ENCODE measurements around the gene RPP38.

RPP38 gene

DNA sequence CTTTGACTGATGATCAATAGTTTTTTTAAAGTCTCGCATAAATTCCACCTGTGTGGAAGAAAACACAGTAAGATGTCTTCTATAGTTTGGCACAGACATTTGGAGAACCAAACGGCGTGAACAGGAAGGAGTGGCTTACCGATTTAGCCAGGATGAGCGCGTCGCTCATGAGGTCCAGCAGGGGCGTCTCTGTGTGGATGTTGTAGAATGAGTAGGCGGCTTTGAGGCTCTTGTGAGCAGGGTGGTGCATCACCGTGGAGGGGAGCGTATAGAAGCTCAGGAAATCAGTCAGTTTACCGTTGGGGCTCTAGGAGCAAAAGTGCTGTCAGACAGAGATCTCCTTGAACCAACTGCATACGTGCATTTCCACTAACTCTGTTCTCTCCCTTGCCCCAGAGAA lies 15.5 kb downstream of the RPP38 start:
- WGBS, 2 experiments (ENCODE audit: insufficient coverage in 2 of 2), result 93 to 97% methylated on average over 11 to 13 of the region's 13 CpGs
- no peaks in the 10 kb centered on the region for H3K4me1 ChIP-seq (ENCODE audit: control insufficient read depth, insufficient read depth, low read length, poor library complexity, severe bottlenecking)

DNA sequence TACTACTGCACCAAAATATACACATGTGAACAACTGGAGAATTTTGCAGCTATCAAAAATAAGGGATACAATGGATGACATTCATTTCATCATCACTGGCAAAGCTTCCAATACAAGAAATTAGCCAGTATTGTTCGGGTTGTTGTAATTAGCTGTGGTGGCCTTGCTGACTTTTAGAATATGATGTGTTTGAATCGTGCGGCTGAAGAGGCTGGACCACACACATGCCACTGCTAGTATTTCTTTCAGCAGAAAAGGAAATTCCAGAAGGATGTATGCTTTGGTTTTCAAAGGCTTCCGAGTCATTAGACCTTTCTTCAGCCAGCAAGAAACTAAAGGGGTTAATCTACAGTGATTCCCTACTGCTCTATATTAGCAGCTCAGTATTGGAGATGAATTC lies 16.6 kb downstream of the RPP38 start:
- H3K9me3 ChIP-seq (ENCODE audit: control insufficient read depth, low read length), result no peaks in the 10 kb centered on the region
- WGBS, 2 experiments (ENCODE audit: insufficient coverage in 2 of 2), result 100% methylated on average over 1 of the region's 4 CpGs; no CpG with 5 or more reads in 1 of the 2 experiments
- peaks cover 70% of the 10 kb centered on the region for H3K36me3 ChIP-seq (ENCODE audit: control insufficient read depth, insufficient read depth, low read length)
- H3K4me3 ChIP-seq (ENCODE audit: extremely low read depth, insufficient read depth, low read length, poor library complexity, severe bottlenecking), result no peak overlapping the region
- no peaks in the 10 kb centered on the region for H3K4me1 ChIP-seq (ENCODE audit: control insufficient read depth, insufficient read depth, low read length, poor library complexity, severe bottlenecking)
- H3K27ac ChIP-seq (ENCODE audit: low read depth, low read length, severe bottlenecking), result no peak overlapping the region

More for the DNA sequence above, 15.5 kb downstream of the RPP38 start:
- Histone ChIP-seq H3K9me3 (ENCODE audit: control insufficient read depth, low read length) (no peaks in the 10 kb centered on the region), H3K27ac (ENCODE audit: low read depth, low read length, severe bottlenecking) (no peak overlapping the region), H3K36me3 (ENCODE audit: control insufficient read depth, insufficient read depth, low read length) (peaks cover 69% of the 10 kb centered on the region), H3K4me3 (ENCODE audit: extremely low read depth, insufficient read depth, low read length, poor library complexity, severe bottlenecking) (no peak overlapping the region)

GRCh38 chr10:15116225-15116624 lies 19.1 kb downstream of the RPP38 start:
- 92% methylated on average over 5 of the region's 5 CpGs; no CpG with 5 or more reads in 1 of the 2 experiments for WGBS, 2 experiments (ENCODE audit: insufficient coverage in 2 of 2)
- H3K36me3 ChIP-seq (ENCODE audit: control insufficient read depth, insufficient read depth, low read length), result peaks cover 69% of the 10 kb centered on the region

GRCh38 chr10:15118615-15119014 lies 21.5 kb downstream of the RPP38 start:
- Histone ChIP-seq H3K27ac (ENCODE audit: low read depth, low read length, severe bottlenecking) (no peak overlapping the region), H3K9me3 (ENCODE audit: control insufficient read depth, low read length) (no peaks in the 10 kb centered on the region), H3K4me1 (ENCODE audit: control insufficient read depth, insufficient read depth, low read length, poor library complexity, severe bottlenecking) (no peaks in the 10 kb centered on the region), H3K4me3 (ENCODE audit: extremely low read depth, insufficient read depth, low read length, poor library complexity, severe bottlenecking) (no peak overlapping the region), H3K36me3 (ENCODE audit: control insufficient read depth, insufficient read depth, low read length) (peaks cover 58% of the 10 kb centered on the region)
- 86% methylated on average over 1 of the region's 1 CpG; no CpG with 5 or more reads in 1 of the 2 experiments for WGBS, 2 experiments (ENCODE audit: insufficient coverage in 2 of 2)

More at GRCh38 chr10:15116225-15116624, 19.1 kb downstream of the RPP38 start:
- Histone ChIP-seq H3K4me3 (ENCODE audit: extremely low read depth, insufficient read depth, low read length, poor library complexity, severe bottlenecking) (no peak overlapping the region), H3K9me3 (ENCODE audit: control insufficient read depth, low read length) (no peaks in the 10 kb centered on the region), H3K4me1 (ENCODE audit: control insufficient read depth, insufficient read depth, low read length, poor library complexity, severe bottlenecking) (no peaks in the 10 kb centered on the region), H3K27ac (ENCODE audit: low read depth, low read length, severe bottlenecking) (no peak overlapping the region)

- 95 to 98% methylated on average over 4 to 5 of the region's 5 CpGs for WGBS, 2 experiments (ENCODE audit: insufficient coverage in 2 of 2)
- no peaks in the 10 kb centered on the region for H3K9me3 ChIP-seq (ENCODE audit: control insufficient read depth, low read length)
- H3K4me1 ChIP-seq (ENCODE audit: control insufficient read depth, insufficient read depth, low read length, poor library complexity, severe bottlenecking), result no peaks in the 10 kb centered on the region
- no peak overlapping the region for H3K4me3 ChIP-seq (ENCODE audit: extremely low read depth, insufficient read depth, low read length, poor library complexity, severe bottlenecking)
- no peak overlapping the region for H3K27ac ChIP-seq (ENCODE audit: low read depth, low read length, severe bottlenecking)
- H3K36me3 ChIP-seq (ENCODE audit: control insufficient read depth, insufficient read depth, low read length), result peaks cover 61% of the 10 kb centered on the region
Observed at GRCh38 chr10:15120523-15120922, 23.4 kb downstream of the RPP38 start.

DNA sequence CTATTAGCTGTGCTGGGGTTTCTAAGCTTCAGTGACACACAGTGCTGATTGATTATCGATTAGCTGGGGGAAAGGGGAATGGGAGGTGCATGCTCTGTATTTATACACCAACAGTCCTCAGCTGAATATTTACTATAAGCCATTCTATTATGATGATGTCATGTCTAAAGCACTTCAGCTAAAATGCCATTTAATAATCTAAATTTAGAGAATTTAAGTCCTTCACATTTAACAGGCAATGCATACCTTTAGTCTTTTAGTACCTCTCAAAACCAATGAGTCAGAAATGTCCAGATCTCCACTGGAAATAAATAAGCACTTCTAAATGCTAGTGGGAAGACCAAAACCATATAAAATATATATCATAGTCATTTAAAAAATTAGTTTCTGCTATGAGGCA lies 24.6 kb downstream of the RPP38 start:
- Histone ChIP-seq H3K27ac (ENCODE audit: low read depth, low read length, severe bottlenecking) (no peak overlapping the region), H3K9me3 (ENCODE audit: control insufficient read depth, low read length) (no peaks in the 10 kb centered on the region), H3K4me3 (ENCODE audit: extremely low read depth, insufficient read depth, low read length, poor library complexity, severe bottlenecking) (no peak overlapping the region), H3K36me3 (ENCODE audit: control insufficient read depth, insufficient read depth, low read length) (peaks cover 59% of the 10 kb centered on the region), H3K4me1 (ENCODE audit: control insufficient read depth, insufficient read depth, low read length, poor library complexity, severe bottlenecking) (no peaks in the 10 kb centered on the region)
- no CpG with 5 or more reads among the region's 1 CpG for WGBS, 2 experiments (ENCODE audit: insufficient coverage in 2 of 2)

GRCh38 chr10:15122477-15123030 lies 25.4 kb downstream of the RPP38 start:
- 86 to 100% methylated on average over 5 of the region's 9 CpGs for WGBS, 2 experiments (ENCODE audit: insufficient coverage in 2 of 2)
- no peaks in the 10 kb centered on the region for H3K9me3 ChIP-seq (ENCODE audit: control insufficient read depth, low read length)

DNA sequence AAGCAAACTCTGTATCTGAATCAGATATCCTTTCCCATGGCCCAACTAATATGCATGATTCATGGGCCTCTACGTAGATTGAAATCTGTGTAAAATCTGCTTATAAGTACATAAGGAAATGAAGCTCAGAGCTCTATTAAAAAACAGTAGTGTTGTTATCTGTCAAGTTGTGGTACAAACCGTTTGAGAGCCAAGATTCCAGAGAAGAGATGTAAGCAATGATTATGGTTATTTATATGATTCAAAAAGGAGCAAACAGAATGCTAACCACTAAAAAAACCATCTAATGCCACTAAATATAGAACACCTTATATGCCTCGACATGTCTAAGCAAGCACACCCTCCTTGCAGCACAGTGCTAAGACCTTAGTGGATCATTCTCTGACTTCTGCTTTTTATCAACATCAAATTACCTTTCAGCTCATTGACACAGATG lies 26.6 kb downstream of the RPP38 start:
- Histone ChIP-seq H3K27ac (ENCODE audit: low read depth, low read length, severe bottlenecking) (no peak overlapping the region), H3K36me3 (ENCODE audit: control insufficient read depth, insufficient read depth, low read length) (peaks cover 55% of the 10 kb centered on the region), H3K4me1 (ENCODE audit: control insufficient read depth, insufficient read depth, low read length, poor library complexity, severe bottlenecking) (no peaks in the 10 kb centered on the region), H3K9me3 (ENCODE audit: control insufficient read depth, low read length) (no peaks in the 10 kb centered on the region), H3K4me3 (ENCODE audit: extremely low read depth, insufficient read depth, low read length, poor library complexity, severe bottlenecking) (no peak overlapping the region)
- 85 to 94% methylated on average over 1 to 2 of the region's 3 CpGs for WGBS, 2 experiments (ENCODE audit: insufficient coverage in 2 of 2)

More at GRCh38 chr10:15122477-15123030, 25.4 kb downstream of the RPP38 start:
- Histone ChIP-seq H3K27ac (ENCODE audit: low read depth, low read length, severe bottlenecking) (no peak overlapping the region), H3K36me3 (ENCODE audit: control insufficient read depth, insufficient read depth, low read length) (peaks cover 59% of the 10 kb centered on the region), H3K4me1 (ENCODE audit: control insufficient read depth, insufficient read depth, low read length, poor library complexity, severe bottlenecking) (no peaks in the 10 kb centered on the region), H3K4me3 (ENCODE audit: extremely low read depth, insufficient read depth, low read length, poor library complexity, severe bottlenecking) (no peak overlapping the region)

DNA sequence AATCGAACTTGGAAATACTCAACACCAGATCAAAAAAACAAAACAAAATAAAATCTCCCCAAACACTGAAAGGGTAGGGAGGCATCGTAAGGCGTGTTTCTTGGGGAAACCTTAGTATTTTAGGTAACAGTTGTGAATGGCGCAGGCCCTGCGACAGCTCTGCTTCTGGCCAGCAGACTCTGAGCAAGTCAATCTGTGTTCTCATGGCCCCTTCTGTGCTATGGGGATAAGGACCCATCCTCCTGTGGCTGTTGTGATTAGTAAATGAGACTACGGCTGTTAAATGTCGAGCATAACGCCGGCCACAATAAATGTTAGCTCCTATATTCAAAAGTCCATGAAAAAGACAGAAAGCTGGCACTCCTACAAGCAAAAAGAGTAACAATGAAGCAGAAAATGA lies 27.0 kb downstream of the RPP38 start:
- Histone ChIP-seq H3K4me1 (ENCODE audit: control insufficient read depth, insufficient read depth, low read length, poor library complexity, severe bottlenecking) (no peaks in the 10 kb centered on the region), H3K4me3 (ENCODE audit: extremely low read depth, insufficient read depth, low read length, poor library complexity, severe bottlenecking) (no peak overlapping the region), H3K36me3 (ENCODE audit: control insufficient read depth, insufficient read depth, low read length) (peaks cover 52% of the 10 kb centered on the region), H3K27ac (ENCODE audit: low read depth, low read length, severe bottlenecking) (no peak overlapping the region), H3K9me3 (ENCODE audit: control insufficient read depth, low read length) (no peaks in the 10 kb centered on the region)
- WGBS, 2 experiments (ENCODE audit: insufficient coverage in 2 of 2), result 97 to 100% methylated on average over 4 to 6 of the region's 9 CpGs

GRCh38 chr10:15124908-15125307 lies 27.8 kb downstream of the RPP38 start:
- Histone ChIP-seq H3K4me1 (ENCODE audit: control insufficient read depth, insufficient read depth, low read length, poor library complexity, severe bottlenecking) (no peaks in the 10 kb centered on the region), H3K4me3 (ENCODE audit: extremely low read depth, insufficient read depth, low read length, poor library complexity, severe bottlenecking) (no peak overlapping the region), H3K27ac (ENCODE audit: low read depth, low read length, severe bottlenecking) (no peak overlapping the region), H3K36me3 (ENCODE audit: control insufficient read depth, insufficient read depth, low read length) (peaks cover 49% of the 10 kb centered on the region), H3K9me3 (ENCODE audit: control insufficient read depth, low read length) (no peaks in the 10 kb centered on the region)
- 90 to 100% methylated on average over 1 to 2 of the region's 3 CpGs for WGBS, 2 experiments (ENCODE audit: insufficient coverage in 2 of 2)

GRCh38 chr10:15131330-15131729 lies 34.2 kb downstream of the RPP38 start:
- WGBS, 2 experiments (ENCODE audit: insufficient coverage in 2 of 2), result 95 to 100% methylated on average over 1 to 5 of the region's 5 CpGs
- Histone ChIP-seq H3K4me3 (ENCODE audit: extremely low read depth, insufficient read depth, low read length, poor library complexity, severe bottlenecking) (no peak overlapping the region), H3K4me1 (ENCODE audit: control insufficient read depth, insufficient read depth, low read length, poor library complexity, severe bottlenecking) (no peaks in the 10 kb centered on the region), H3K9me3 (ENCODE audit: control insufficient read depth, low read length) (no peaks in the 10 kb centered on the region), H3K36me3 (ENCODE audit: control insufficient read depth, insufficient read depth, low read length) (peaks cover 67% of the 10 kb centered on the region), H3K27ac (ENCODE audit: low read depth, low read length, severe bottlenecking) (no peak overlapping the region)
